ENCODE results near the gene PPIA.
A peak's percentile ranks its signal among the peaks of the same experiment; 100 is the strongest.

The PPIA gene

GRCh38 chr7:44787762-44788161 is 8.7 kb upstream of the PPIA start:
- Histone ChIP-seq H3K27me3 (ENCODE audit: insufficient read depth, low read length) (no peaks in the 10 kb centered on the region), H2AFZ (ENCODE audit: low read length, unreplicated experiment) (no peak overlapping the region), H3K27ac (ENCODE audit: low read depth, low read length) (no peak overlapping the region), H3K36me3 (ENCODE audit: insufficient read depth, low read length) (no peaks in the 10 kb centered on the region), H3K4me1 (ENCODE audit: control insufficient read depth, insufficient read depth, low read length, unreplicated experiment) (no peaks in the 10 kb centered on the region), H3K79me2 (ENCODE audit: control insufficient read depth, insufficient read depth, low read length, unreplicated experiment) (no peaks in the 10 kb centered on the region), H3K4me3 (ENCODE audit: low read depth, low read length) (no peak overlapping the region)

- Histone ChIP-seq H3K79me2 (ENCODE audit: control insufficient read depth, insufficient read depth, low read length, unreplicated experiment) (no peaks in the 10 kb centered on the region), H3K36me3 (ENCODE audit: insufficient read depth, low read length) (no peaks in the 10 kb centered on the region), H3K4me1 (ENCODE audit: control insufficient read depth, insufficient read depth, low read length, unreplicated experiment) (no peaks in the 10 kb centered on the region), H3K27ac (ENCODE audit: low read depth, low read length) (no peak overlapping the region), H3K27me3 (ENCODE audit: insufficient read depth, low read length) (no peaks in the 10 kb centered on the region), H3K4me3 (ENCODE audit: low read depth, low read length) (no peak overlapping the region), H2AFZ (ENCODE audit: low read length, unreplicated experiment) (no peak overlapping the region)
Observed at GRCh38 chr7:44789990-44790389, 6.5 kb upstream of the PPIA start.

- no peak overlapping the region for H3K4me3 ChIP-seq (ENCODE audit: low read depth, low read length)
- H3K79me2 ChIP-seq (ENCODE audit: control insufficient read depth, insufficient read depth, low read length, unreplicated experiment), result peaks cover 7% of the 10 kb centered on the region
- no peaks in the 10 kb centered on the region for H3K27me3 ChIP-seq (ENCODE audit: insufficient read depth, low read length)
- no peak overlapping the region for H2AFZ ChIP-seq (ENCODE audit: low read length, unreplicated experiment)
- H3K4me1 ChIP-seq (ENCODE audit: control insufficient read depth, insufficient read depth, low read length, unreplicated experiment), result no peaks in the 10 kb centered on the region
- no peak overlapping the region for H3K27ac ChIP-seq (ENCODE audit: low read depth, low read length)
- H3K36me3 ChIP-seq (ENCODE audit: insufficient read depth, low read length), result no peaks in the 10 kb centered on the region
Observed at GRCh38 chr7:44791278-44792219, 4.9 kb upstream of the PPIA start.

GRCh38 chr7:44793919-44794318 is 2.6 kb upstream of the PPIA start:
- Histone ChIP-seq H3K27me3 (ENCODE audit: insufficient read depth, low read length) (no peaks in the 10 kb centered on the region), H3K4me3 (ENCODE audit: low read depth, low read length) (no peak overlapping the region), H3K27ac (ENCODE audit: low read depth, low read length) (no peak overlapping the region), H2AFZ (ENCODE audit: low read length, unreplicated experiment) (no peak overlapping the region), H3K79me2 (ENCODE audit: control insufficient read depth, insufficient read depth, low read length, unreplicated experiment) (peaks cover 31% of the 10 kb centered on the region), H3K4me1 (ENCODE audit: control insufficient read depth, insufficient read depth, low read length, unreplicated experiment) (peaks cover 4% of the 10 kb centered on the region), H3K36me3 (ENCODE audit: insufficient read depth, low read length) (peaks cover 13% of the 10 kb centered on the region)

- Histone ChIP-seq H3K27me3 (ENCODE audit: insufficient read depth, low read length) (no peaks in the 10 kb centered on the region), H3K36me3 (ENCODE audit: insufficient read depth, low read length) (peaks cover 15% of the 10 kb centered on the region), H3K27ac (ENCODE audit: low read depth, low read length) (no peak overlapping the region), H3K4me3 (ENCODE audit: low read depth, low read length) (no peak overlapping the region), H3K79me2 (ENCODE audit: control insufficient read depth, insufficient read depth, low read length, unreplicated experiment) (peaks cover 34% of the 10 kb centered on the region), H2AFZ (ENCODE audit: low read length, unreplicated experiment) (no peak overlapping the region), H3K4me1 (ENCODE audit: control insufficient read depth, insufficient read depth, low read length, unreplicated experiment) (peaks cover 7% of the 10 kb centered on the region)
Observed at GRCh38 chr7:44794331-44794730, 2.1 kb upstream of the PPIA start.

GRCh38 chr7:44796034-44796503 is 412 bp upstream of the PPIA start:
- Histone ChIP-seq H3K4me1 (ENCODE audit: control insufficient read depth, insufficient read depth, low read length, unreplicated experiment) (peaks cover 17% of the 10 kb centered on the region), H3K79me2 (ENCODE audit: control insufficient read depth, insufficient read depth, low read length, unreplicated experiment) (peaks cover 46% of the 10 kb centered on the region), H3K4me3 (ENCODE audit: low read depth, low read length) (peak overlapping the region; percentile 86), H3K27me3 (ENCODE audit: insufficient read depth, low read length) (no peaks in the 10 kb centered on the region), H3K27ac (ENCODE audit: low read depth, low read length) (peak overlapping the region; percentile 95), H3K36me3 (ENCODE audit: insufficient read depth, low read length) (peaks cover 27% of the 10 kb centered on the region), H2AFZ (ENCODE audit: low read length, unreplicated experiment) (peak overlapping the region; percentile 76)

- peaks cover 46% of the 10 kb centered on the region for H3K79me2 ChIP-seq (ENCODE audit: control insufficient read depth, insufficient read depth, low read length, unreplicated experiment)
- peak overlapping the region; percentile 95 for H3K27ac ChIP-seq (ENCODE audit: low read depth, low read length)
Observed at GRCh38 chr7:44797329-44798258, 1.1 kb downstream of the PPIA start.

GRCh38 chr7:44798649-44799305 is 2.3 kb downstream of the PPIA start:
- Histone ChIP-seq H3K27ac (ENCODE audit: low read depth, low read length) (peak overlapping the region; percentile 1), H3K27me3 (ENCODE audit: insufficient read depth, low read length) (no peaks in the 10 kb centered on the region), H3K79me2 (ENCODE audit: control insufficient read depth, insufficient read depth, low read length, unreplicated experiment) (peaks cover 46% of the 10 kb centered on the region), H3K4me3 (ENCODE audit: low read depth, low read length) (peak overlapping the region; percentile 86), H3K36me3 (ENCODE audit: insufficient read depth, low read length) (peaks cover 43% of the 10 kb centered on the region), H2AFZ (ENCODE audit: low read length, unreplicated experiment) (no peak overlapping the region), H3K4me1 (ENCODE audit: control insufficient read depth, insufficient read depth, low read length, unreplicated experiment) (peaks cover 25% of the 10 kb centered on the region)

More at GRCh38 chr7:44797329-44798258, 1.1 kb downstream of the PPIA start:
- H3K27me3 ChIP-seq (ENCODE audit: insufficient read depth, low read length), result no peaks in the 10 kb centered on the region
- peak overlapping the region; percentile 86 for H3K4me3 ChIP-seq (ENCODE audit: low read depth, low read length)
- H3K36me3 ChIP-seq (ENCODE audit: insufficient read depth, low read length), result peaks cover 37% of the 10 kb centered on the region
- H3K4me1 ChIP-seq (ENCODE audit: control insufficient read depth, insufficient read depth, low read length, unreplicated experiment), result peaks cover 25% of the 10 kb centered on the region
- no peak overlapping the region for H2AFZ ChIP-seq (ENCODE audit: low read length, unreplicated experiment)

- Histone ChIP-seq H3K36me3 (ENCODE audit: insufficient read depth, low read length) (peaks cover 43% of the 10 kb centered on the region), H3K4me3 (ENCODE audit: low read depth, low read length) (peak overlapping the region; percentile 86; the same call in 1 of the 2 replicates), H2AFZ (ENCODE audit: low read length, unreplicated experiment) (no peak overlapping the region), H3K79me2 (ENCODE audit: control insufficient read depth, insufficient read depth, low read length, unreplicated experiment) (peaks cover 46% of the 10 kb centered on the region), H3K4me1 (ENCODE audit: control insufficient read depth, insufficient read depth, low read length, unreplicated experiment) (peaks cover 25% of the 10 kb centered on the region), H3K27ac (ENCODE audit: low read depth, low read length) (0 out of 2 replicates have a peak overlapping the region, but pooled peaks have one; percentile 3), H3K27me3 (ENCODE audit: insufficient read depth, low read length) (no peaks in the 10 kb centered on the region)
Observed at GRCh38 chr7:44799939-44800338, 3.5 kb downstream of the PPIA start.

- Histone ChIP-seq H3K4me3 (ENCODE audit: low read depth, low read length) (no peak overlapping the region), H3K36me3 (ENCODE audit: insufficient read depth, low read length) (peaks cover 43% of the 10 kb centered on the region), H2AFZ (ENCODE audit: low read length, unreplicated experiment) (no peak overlapping the region), H3K79me2 (ENCODE audit: control insufficient read depth, insufficient read depth, low read length, unreplicated experiment) (peaks cover 36% of the 10 kb centered on the region), H3K27ac (ENCODE audit: low read depth, low read length) (peak overlapping the region; percentile 21; the same call in 1 of the 2 replicates), H3K27me3 (ENCODE audit: insufficient read depth, low read length) (no peaks in the 10 kb centered on the region), H3K4me1 (ENCODE audit: control insufficient read depth, insufficient read depth, low read length, unreplicated experiment) (peaks cover 25% of the 10 kb centered on the region)
Observed at GRCh38 chr7:44801890-44802289, 5.4 kb downstream of the PPIA start.
